ENCODE measurements around the gene PIKFYVE.

DNA sequence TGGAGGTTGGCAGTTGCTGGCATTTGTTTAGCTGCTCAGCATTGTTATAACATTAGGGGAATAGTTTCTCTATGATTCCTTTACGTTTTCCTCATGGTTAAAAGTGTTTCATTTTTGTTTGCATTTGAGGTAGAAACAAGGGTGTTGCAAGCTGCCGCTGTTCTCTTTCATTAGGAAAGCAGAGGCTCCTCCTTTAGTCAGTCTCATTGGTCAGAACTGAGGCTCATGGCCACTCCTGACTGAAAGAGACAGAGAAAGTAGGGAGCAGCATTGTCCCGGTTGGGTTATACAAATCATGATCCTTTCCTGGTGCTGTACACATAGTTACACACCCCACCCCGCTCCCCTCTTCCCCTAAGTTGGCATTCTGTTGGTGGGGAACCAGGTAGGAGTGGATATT, 80.7 kb downstream of the PIKFYVE start:
- no peak for TF ChIP-seq CREB1 (IDR thresholded peaks at IDR 0.05; ENCODE audit: low read depth)
- TF ChIP-seq, protein P1, sequence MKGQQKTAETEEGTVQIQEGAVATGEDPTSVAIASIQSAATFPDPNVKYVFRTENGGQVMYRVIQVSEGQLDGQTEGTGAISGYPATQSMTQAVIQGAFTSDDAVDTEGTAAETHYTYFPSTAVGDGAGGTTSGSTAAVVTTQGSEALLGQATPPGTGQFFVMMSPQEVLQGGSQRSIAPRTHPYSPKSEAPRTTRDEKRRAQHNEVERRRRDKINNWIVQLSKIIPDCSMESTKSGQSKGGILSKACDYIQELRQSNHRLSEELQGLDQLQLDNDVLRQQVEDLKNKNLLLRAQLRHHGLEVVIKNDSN (IDR thresholded peaks at IDR 0.05), result no peak
- TF ChIP-seq EP300 (IDR thresholded peaks at IDR 0.05; ENCODE audit: borderline replicate concordance), result no peak
- no peak for TF ChIP-seq RAD21 (IDR thresholded peaks at IDR 0.05; ENCODE audit: low read depth)
- TF ChIP-seq TAF1 (IDR thresholded peaks at IDR 0.05; ENCODE audit: low read depth), result no peak
- TF ChIP-seq, protein P2, sequence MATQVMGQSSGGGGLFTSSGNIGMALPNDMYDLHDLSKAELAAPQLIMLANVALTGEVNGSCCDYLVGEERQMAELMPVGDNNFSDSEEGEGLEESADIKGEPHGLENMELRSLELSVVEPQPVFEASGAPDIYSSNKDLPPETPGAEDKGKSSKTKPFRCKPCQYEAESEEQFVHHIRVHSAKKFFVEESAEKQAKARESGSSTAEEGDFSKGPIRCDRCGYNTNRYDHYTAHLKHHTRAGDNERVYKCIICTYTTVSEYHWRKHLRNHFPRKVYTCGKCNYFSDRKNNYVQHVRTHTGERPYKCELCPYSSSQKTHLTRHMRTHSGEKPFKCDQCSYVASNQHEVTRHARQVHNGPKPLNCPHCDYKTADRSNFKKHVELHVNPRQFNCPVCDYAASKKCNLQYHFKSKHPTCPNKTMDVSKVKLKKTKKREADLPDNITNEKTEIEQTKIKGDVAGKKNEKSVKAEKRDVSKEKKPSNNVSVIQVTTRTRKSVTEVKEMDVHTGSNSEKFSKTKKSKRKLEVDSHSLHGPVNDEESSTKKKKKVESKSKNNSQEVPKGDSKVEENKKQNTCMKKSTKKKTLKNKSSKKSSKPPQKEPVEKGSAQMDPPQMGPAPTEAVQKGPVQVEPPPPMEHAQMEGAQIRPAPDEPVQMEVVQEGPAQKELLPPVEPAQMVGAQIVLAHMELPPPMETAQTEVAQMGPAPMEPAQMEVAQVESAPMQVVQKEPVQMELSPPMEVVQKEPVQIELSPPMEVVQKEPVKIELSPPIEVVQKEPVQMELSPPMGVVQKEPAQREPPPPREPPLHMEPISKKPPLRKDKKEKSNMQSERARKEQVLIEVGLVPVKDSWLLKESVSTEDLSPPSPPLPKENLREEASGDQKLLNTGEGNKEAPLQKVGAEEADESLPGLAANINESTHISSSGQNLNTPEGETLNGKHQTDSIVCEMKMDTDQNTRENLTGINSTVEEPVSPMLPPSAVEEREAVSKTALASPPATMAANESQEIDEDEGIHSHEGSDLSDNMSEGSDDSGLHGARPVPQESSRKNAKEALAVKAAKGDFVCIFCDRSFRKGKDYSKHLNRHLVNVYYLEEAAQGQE (IDR thresholded peaks at IDR 0.05; ENCODE audit: low read depth), result no peak
- TF ChIP-seq CEBPB (IDR thresholded peaks at IDR 0.05), result no peak
- TF ChIP-seq, protein P3, sequence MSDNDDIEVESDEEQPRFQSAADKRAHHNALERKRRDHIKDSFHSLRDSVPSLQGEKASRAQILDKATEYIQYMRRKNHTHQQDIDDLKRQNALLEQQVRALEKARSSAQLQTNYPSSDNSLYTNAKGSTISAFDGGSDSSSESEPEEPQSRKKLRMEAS (IDR thresholded peaks at IDR 0.05), result no peak
- TF ChIP-seq TEAD4 (IDR thresholded peaks at IDR 0.05), result no peak
- TF ChIP-seq EGR1 (IDR thresholded peaks at IDR 0.05), result no peak
- no peak for TF ChIP-seq YY1 (IDR thresholded peaks at IDR 0.05; ENCODE audit: low read depth)
- TF ChIP-seq TCF12 (IDR thresholded peaks at IDR 0.05; ENCODE audit: low read depth), result no peak
- no peak for TF ChIP-seq NFIC (IDR thresholded peaks at IDR 0.05)

All from Ishikawa (cell line).